GM12878 (cell line): ENCODE data around the gene KIAA0319L.

Source experiments
- CHD4 ChIP-seq: fragments of 200-600 bp; sonication (generic); IDR thresholded peaks from 2 replicates; pipeline ENCODE4 v1.6.1; 2016; ENCODE audit warnings: mild to moderate bottlenecking
- CTCF ChIP-seq, 3 experiments: IDR thresholded peaks in 2 of 3; conservative IDR thresholded peaks in 1 of 3; 2 replicates each; pipeline ENCODE4 v1.5.1; 2011; ENCODE audit warnings: low read depth in 3 of 3, low read length in 3 of 3, mild to moderate bottlenecking in 3 of 3, control low read depth in 2 of 3, moderate library complexity in 2 of 3, inconsistent platforms in 1 of 3, mixed read lengths in 1 of 3; ENCODE audit not compliant: control insufficient read depth in 2 of 3, insufficient read depth in 1 of 3; ENCODE audit errors: extremely low read depth in 1 of 3
- ETV6 ChIP-seq, 2 experiments: fragments of 450-650 bp in 1 of 2; IDR thresholded peaks in 1 of 2; conservative IDR thresholded peaks in 1 of 2; 2 replicates each; pipeline ENCODE4 v1.6.1; 2014; ENCODE audit warnings: antibody characterized with exemption in 1 of 2, borderline replicate concordance in 1 of 2, low read depth in 1 of 2, mild to moderate bottlenecking in 1 of 2, moderate library complexity in 1 of 2
- NR2F1 ChIP-seq: fragments of 450-650 bp; conservative IDR thresholded peaks from 2 replicates; pipeline ENCODE4 v1.6.1; 2017; ENCODE audit warnings: mild to moderate bottlenecking
- RELA ChIP-seq: fragments of 450-650 bp; IDR thresholded peaks from 2 replicates; pipeline ENCODE4 v1.8.0; 2014; ENCODE audit warnings: borderline replicate concordance; ENCODE audit not compliant: partially characterized antibody
- TAF1 ChIP-seq: IDR thresholded peaks from 2 replicates; pipeline ENCODE4 v1.6.1; 2011; ENCODE audit warnings: mild to moderate bottlenecking, low read depth, low read length, borderline replicate concordance

GRCh38 chr1:35451125-35451528 is 106.1 kb downstream of the KIAA0319L start:
- TF ChIP-seq CHD4 (no peak), CTCF (IDR thresholded peaks at IDR 0.05 in 2 of 3, conservative IDR thresholded peaks at IDR 0.05 in 1 of 3; ENCODE audit: control insufficient read depth in 2 of 3, extremely low read depth in 1 of 3, insufficient read depth in 1 of 3, low read depth in 3 of 3, low read length in 3 of 3) (peak; percentile 87 to 90 (median 88)), TAF1 (no peak), RELA (no peak), NR2F1 (no peak), ETV6 (conservative IDR thresholded peaks at IDR 0.05 in 1 of 2, IDR thresholded peaks at IDR 0.05 in 1 of 2; ENCODE audit: borderline replicate concordance in 1 of 2, low read depth in 1 of 2) (no peak)
